Stimulated activated CD4-positive, alpha-beta T cell treated with anti-CD3 and anti-CD28 coated beads, Interleukin-4, amount 100 ng/mL, for 48 hours (primary cell): Measurements from ENCODE around the gene PRDM7.
A peak's percentile ranks its signal among the peaks of the same experiment; 100 is the strongest.

Experiments
- DNase-seq, 2 donors: peaks; one replicate each; pipeline ENCODE4 v3.0.0-alpha.2; 2020; ENCODE audit warnings: low read depth in 2 of 2

The PRDM7 gene

GRCh38 chr16:90037276-90037675, 39.9 kb downstream of the PRDM7 start:
- no peak for DNase-seq

GRCh38 chr16:90035902-90036301, 41.2 kb downstream of the PRDM7 start:
- no peak for DNase-seq

- no peak for DNase-seq
These were observed 42.6 kb downstream of the PRDM7 start for GRCh38 chr16:90034504-90034903.

- no peak for DNase-seq
These were observed 43.7 kb downstream of the PRDM7 start for GRCh38 chr16:90033387-90033786.

GRCh38 chr16:90032674-90033331, 44.3 kb downstream of the PRDM7 start:
- no peak for DNase-seq

DNA sequence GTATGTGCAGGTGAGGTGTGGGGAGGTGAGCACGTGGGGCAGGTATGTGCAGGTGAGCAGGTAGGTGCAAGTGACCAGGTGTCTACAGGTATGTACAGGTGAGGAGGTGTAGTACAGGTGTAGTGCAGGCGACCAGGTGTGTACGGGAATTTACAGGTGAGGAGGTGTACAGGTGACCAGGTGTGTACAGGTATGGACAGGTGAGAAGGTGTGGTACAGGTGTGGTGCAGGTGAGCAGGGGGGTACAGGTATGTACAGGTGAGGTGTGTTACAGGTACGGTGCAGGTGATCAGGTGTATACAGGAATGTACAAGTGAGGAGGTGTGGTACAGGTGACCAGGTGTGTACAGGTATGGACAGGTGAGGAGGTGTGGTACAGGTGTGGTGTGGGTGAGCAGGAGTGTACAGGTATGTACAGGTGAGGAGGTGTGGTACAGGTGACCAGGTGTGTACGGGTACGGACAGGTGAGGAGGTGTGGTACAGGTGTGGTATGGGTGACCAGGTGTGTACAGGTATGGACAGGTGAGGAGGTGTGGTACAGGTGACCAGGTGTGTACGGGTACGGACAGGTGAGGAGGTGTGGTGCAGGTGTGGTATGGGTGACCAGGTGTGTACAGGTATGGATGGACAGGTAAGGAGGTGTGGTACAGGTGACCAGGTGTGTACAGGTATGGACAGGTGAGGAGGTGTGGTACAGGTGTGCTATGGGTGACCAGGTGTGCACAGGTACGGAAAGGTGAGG, 45.0 kb downstream of the PRDM7 start:
- no peak for DNase-seq

GRCh38 chr16:90031186-90031930, 45.8 kb downstream of the PRDM7 start:
- DNase-seq, result no peak

DNA sequence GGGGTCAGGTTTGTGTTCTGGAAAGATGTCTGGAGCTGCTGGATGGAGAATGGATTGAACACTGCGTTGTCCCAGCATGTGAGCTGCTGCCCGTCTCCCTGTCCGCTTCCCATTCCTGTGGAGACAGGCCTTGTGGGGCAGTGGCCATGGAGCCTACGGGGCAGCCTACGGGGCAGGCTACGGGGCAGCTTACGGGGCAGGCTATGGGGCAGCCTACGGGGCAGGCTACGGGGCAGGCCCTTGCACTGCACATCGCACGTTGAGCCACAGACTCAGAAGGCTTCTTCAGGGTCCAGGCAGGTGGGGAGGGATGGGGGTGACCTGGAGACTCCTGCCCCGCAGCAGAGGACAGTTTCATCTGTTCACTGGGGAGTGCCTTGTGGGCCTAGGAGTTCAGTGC, 48.1 kb downstream of the PRDM7 start:
- DNase-seq, result no peak

DNA sequence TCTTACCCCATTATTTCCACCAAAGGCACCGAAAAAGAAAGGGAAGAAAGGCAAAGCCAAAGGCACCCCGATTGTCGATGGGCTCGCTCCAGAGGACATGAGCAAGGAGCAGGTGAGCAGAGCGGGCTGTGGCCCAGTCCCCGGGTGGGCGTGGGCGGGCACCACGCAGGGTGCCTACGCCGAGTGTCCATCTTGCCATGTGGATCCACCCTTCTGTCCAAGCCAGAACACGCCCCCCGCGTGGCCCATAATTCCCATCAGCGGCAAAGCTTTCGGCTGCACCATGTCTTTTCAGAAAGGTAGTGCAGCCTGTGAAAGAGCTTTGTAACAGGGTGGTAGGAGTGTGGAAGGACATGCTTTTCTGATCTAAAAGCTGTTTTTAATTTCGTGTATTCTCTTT, 49.5 kb downstream of the PRDM7 start:
- no peak for DNase-seq

- DNase-seq, result no peak
These were observed 51.0 kb downstream of the PRDM7 start for GRCh38 chr16:90026135-90026534.

DNA sequence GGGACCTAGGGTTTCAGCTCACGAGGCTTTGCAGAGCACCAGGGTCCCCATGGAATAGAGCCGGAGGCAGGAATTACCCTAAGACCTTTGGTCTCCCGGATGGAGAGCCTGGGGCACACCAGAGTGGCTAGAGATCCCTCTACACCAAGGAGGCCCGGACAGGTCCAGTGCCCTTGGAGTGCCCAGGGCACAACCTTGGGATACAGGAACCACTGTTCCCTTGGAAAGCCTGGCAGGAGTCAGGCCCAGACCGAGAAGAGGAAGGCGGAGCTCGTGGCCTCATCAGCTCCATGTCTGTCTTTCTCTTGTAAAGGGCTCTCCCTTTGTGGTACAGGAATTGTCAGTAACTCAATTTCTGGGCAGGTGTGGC, 54.1 kb downstream of the PRDM7 start:
- no peak for DNase-seq

GRCh38 chr16:90022209-90023077, 54.7 kb downstream of the PRDM7 start:
- peak; percentile 78 to 82 for DNase-seq

- DNase-seq, result no peak
These were observed 56.2 kb downstream of the PRDM7 start for GRCh38 chr16:90020838-90021382.

GRCh38 chr16:90020260-90020837, 56.8 kb downstream of the PRDM7 start:
- DNase-seq, result no peak

GRCh38 chr16:90019543-90020259, 57.4 kb downstream of the PRDM7 start:
- DNase-seq, result peak in 1 of 2 donors; percentile 35

DNA sequence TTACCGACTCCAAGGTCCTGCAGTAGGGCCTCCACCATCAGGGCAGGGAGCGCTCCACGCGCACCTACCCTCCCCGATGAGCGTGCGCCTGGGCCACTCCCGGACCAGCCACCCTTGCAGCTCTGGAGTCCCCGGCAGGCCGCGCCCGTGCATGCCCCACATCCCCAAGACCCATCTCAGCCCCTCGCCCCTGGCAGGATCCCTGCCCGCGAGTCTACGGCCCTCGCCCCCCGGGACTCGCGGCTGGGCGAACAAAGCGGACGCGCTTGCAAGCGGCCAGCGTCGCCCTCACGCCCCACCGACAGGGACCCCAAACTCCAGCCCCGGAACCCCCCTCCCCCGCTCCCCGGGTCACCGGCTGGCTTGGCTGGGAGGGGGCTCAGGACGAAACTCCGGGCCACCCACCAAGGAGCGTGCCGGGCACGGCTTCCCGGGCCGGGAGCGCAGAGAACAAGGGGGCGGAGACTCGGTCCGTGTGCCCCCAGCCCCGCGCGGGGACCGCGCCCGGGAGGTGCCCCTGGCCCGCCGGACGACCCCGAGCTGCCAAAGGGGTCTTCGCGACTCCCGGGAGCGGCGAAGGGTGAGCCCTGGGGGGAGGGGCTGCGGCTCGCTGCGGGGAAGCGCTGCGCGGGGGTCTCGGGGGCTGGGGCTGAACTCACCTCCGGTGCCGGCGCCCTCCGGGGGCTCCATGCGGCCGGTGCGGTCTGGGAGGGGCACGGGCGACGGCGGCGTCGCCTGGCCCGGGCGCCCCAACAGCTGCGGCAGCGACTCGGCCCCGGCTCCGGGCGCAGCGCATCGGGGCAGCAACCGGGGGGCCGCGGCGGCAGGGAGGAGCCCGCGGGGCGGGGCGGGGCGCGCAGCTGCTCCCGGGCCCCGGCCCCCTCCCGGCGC, 58.2 kb downstream of the PRDM7 start, which contains the start of gene DBNDD1:
Gene DBNDD1, minus strand, starts transcription at position 805 of the 891 bp plus-strand sequence. Its CDS starts 115 bp downstream, at position 690.
- no peak for DNase-seq

DNA sequence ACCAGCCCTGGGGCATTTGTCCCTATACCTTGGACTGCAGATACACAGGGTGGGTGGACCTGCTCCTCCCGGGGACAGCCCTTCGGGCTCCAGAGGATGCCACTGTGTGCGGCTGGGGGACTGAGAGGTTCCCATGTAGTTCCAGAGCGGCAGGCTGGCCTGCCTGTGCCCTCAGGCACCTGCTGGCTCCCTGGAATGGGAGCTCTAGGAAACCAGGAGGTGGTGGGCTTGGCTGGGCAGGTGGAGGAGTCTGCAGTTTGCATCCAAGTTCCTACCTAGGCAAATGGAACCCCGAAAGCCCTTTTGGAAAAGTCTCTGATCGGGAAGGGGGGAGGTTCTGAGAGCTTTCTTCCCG, 58.9 kb downstream of the PRDM7 start:
- no peak for DNase-seq

DNA sequence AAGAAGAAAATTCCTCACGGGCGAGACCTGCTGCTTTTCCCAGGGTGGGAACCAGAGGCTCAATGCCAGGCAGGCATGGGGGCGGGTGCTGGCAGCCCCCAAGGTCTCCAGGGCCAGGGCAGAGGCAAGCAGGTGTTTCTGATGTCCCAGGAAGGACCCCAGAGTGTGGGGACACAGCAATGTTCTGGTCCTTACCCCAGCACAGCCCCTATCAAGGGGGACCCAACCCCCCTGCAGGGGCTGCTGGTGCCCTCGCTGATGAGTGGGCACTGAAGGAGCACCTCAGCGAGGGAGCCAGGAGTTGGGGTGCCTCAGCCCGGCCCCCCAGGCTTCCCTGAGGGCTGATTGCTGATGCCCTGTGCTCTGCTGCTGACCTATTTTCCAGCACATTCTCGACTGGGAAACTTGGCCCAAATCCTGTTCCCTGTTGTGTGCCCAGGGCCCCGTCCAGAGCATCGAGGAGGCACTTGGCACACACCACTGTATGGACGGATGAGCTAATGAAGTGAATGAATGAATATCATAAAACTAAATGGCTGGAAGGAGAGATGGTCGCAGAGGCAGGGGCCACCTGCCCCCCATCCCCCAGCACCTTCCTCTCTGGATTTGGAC, 60.7 kb downstream of the PRDM7 start:
- no peak for DNase-seq
